ENCODE results near the gene NANOS2.
"Not testable (repeated sequence)": the region's sequence is repeated elsewhere in the genome, so short reads cannot be mapped to it uniquely, and the experiment has no call there.

Gene NANOS2

DNA sequence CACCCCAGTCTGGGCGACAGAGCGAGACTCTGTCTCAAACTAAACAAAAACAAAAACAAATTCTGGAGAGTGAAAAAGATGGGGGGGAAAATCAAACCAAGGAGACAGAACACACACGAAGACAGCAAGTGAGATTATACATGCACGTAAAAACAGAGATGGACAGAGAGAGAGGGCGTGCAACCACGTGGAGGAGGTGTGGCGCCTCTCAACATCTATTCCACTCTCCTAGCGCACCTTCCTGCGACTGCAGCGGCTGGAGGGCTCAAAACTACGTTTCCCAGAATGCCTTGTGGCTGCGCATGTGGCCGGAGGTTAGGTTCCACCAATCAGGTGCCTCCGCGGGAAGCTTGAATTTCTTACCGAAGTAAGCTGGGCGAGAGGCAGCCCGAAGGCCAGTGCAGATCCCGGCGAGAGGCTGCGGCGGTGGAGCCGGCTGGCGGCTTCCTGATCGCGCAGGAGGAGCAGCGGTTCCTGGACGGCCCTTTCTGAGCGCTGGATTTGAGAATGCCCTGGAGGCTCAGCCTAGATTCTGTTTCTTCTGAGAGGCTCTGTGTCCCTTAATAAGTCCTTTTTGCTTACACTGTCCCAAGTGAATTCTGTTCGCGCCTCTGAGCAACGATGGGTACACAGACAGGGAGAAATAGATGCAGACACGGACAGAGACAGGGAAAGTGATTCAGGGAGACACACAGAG, 13.1 kb upstream of the NANOS2 start:
- peak; percentile 93 for DNase-seq

DNA sequence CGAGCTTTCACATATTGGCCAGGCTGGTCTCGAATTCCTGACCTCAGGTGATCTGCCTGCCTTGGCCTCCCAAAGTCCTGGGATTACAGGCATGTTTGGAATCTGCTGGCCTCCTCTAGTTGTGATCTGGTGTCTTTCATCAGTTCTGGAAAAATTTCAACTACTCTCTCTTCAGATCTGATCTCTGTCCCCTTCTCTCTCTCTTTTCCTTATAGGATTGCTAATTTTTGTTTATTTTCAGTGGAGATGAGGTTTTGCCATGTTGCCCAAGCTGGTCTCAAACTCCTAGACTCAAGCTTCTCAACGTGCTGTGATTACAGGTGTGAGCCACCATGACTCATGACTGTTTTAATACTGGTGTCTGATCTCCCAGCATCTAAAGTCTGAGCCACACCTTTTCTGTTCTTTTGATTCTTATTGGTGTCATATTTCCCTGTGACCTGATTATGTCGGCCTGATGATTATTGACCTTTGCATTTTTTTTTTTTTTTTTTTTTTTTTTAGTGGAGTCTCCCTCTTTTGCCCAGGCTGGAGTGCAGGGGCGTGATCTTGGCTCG, 10.4 kb upstream of the NANOS2 start:
- DNase-seq: no peak

DNA sequence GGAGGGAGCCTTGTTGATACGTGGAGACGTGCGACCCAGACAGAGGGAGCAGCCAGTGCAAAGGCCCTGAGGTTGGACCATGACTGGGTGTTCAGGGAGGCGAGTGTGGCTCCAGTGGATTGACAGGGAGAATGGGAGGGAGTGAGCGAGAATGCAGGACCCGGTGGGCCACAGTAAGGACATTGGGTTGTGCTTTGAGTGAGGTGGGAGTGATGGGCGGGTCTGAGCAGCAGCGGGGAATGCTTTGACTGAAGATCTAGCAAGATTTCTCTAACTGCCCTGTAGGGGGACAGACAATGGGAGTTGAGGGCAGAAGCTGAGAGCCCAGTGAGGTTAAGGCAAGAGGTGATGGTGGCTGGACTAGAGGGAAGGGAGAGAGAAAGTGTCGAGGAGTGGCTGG, 7.7 kb upstream of the NANOS2 start:
- no peak for DNase-seq

- no peak for DNase-seq
Observed at GRCh38 chr19:45920458-45920857, 5.9 kb upstream of the NANOS2 start.

- DNase-seq: no peak
Observed at GRCh38 chr19:45919678-45920077, 5.1 kb upstream of the NANOS2 start.

- no peak for DNase-seq
Observed at GRCh38 chr19:45918721-45919120, 4.1 kb upstream of the NANOS2 start.

- no peak for DNase-seq
Observed at GRCh38 chr19:45917421-45918091, 3.0 kb upstream of the NANOS2 start.

DNA sequence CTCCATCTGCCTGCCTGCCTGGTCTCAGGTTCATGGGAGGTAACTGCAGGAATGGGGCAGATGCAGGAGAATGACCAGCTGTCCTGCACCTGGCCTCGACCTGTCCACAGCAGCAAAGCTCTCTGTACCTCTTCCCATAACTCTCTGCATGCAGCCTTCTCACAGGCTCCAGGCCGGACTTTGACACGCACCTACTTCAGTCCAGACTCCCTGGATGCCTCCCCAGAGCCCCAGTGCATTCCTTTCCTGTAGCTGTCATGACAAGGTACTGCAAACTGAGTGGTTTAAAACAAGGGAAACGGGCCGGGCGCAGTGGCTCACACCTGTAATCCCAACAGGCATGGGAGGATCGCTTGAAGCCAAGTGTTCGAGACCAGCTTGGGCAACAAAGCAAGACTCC, 3.3 kb downstream of the NANOS2 start:
- DNase-seq: no peak

DNA sequence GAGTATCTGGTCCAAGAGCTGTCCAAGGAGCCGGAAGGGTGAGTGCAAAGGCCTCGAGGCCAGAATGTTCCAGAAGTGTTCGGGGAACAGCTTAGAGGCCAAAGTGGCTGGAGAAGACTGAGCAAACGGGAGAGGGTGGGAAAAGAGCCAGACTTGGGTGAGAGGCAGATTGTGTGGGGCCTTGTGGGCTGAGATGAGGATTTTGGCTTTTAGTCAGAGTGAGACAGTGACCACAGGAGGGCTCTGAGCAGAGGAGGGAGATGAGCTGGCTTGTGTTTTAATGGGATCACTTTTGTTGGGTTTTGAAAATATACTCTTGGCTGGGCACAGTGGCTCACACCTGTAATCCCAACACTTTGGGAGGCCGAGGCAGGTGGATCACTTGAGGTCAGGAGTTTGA, 5.6 kb downstream of the NANOS2 start:
- DNase-seq: no peak

- no peak for DNase-seq
Observed at GRCh38 chr19:45906221-45906620, 8.4 kb downstream of the NANOS2 start.

DNA sequence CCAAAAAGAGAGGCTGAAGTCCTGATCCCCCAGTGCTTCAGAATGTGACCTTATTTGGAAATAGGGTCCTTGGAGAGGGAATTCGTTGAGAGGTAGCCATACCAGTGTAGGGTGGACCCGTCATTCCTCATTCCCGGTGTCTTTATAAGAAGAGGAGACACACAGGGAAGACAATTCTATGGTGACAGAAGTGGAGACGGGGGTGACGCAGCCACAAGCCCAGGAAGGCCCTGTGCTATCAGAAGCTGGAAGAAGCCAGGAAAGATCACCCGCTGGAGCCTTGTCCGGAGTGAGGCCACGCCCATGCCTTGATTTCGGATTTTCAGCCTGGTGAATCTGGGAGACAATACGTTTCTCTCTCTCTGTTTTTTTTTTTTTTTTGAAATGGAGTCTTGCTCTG, 9.6 kb downstream of the NANOS2 start:
- no peak for DNase-seq

GRCh38 chr19:45902651-45903625, 11.6 kb downstream of the NANOS2 start:
- DNase-seq: peak; percentile 99

DNA sequence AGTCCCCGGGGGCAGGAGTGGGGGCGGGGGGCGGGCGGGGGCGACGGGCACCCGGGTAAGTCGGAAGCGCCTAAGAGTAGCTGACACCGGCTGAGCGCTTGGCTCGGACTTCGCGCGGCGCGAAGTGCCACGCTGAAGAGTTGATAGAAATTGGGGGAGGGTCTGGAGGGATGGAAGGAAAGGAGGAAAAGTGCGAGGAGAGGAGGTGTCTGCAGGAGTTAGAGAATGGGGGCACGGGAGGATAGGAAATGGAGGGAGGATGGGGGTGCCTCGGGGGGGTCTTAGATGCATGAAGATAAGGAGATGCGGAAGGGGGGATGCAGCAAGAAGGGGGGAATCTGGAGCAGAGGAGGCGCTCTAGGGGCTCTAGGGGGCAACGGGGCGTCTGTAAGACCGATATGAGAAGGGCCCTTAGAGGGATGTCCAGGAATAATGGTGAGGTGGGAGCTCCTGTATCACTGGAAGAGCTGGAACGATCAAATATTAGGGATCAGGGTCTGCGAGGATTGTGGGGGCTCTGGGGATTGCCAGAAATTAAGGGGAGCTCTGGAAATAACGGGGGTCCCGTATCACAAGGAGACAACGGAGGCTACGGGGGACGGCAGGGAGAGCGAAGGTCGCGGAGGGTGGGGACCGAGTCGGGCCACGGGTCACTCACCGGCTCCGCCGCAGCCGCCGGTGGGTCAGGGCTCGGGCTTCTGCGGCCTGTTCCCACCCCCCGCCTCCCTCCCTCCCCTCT, 12.5 kb downstream of the NANOS2 start, which contains the start of gene MYPOP:
Gene MYPOP (minus strand): TSS at position 702 of the 739 bp plus-strand sequence. CDS start 840 bp downstream, outside the sequence.
- no peak for DNase-seq

DNA sequence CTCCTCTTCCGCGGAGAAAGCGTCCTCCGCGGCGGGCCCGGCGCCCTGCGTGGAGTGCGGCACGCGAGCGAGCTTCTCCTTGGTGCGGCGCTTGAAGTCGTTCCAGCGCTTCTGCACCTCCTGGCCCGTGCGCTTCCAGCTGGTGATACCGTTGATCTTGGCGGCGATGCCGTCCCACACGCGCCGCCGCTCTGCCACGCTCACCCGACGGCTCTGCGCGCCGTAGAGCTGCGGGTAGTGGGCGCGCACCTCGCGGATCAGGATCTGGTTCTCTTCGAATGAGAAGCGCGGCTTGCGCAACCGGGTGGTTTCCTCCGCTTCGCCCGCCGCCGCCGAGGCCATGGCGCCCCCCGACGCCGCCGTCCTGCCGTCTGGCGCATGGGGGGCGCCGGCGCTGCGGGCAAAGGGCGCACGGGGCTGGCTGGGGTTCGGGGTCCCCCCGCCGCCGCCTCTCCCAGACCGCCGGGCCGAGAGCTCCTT, 13.1 kb downstream of the NANOS2 start:
- peak; percentile 37 for DNase-seq

DNA sequence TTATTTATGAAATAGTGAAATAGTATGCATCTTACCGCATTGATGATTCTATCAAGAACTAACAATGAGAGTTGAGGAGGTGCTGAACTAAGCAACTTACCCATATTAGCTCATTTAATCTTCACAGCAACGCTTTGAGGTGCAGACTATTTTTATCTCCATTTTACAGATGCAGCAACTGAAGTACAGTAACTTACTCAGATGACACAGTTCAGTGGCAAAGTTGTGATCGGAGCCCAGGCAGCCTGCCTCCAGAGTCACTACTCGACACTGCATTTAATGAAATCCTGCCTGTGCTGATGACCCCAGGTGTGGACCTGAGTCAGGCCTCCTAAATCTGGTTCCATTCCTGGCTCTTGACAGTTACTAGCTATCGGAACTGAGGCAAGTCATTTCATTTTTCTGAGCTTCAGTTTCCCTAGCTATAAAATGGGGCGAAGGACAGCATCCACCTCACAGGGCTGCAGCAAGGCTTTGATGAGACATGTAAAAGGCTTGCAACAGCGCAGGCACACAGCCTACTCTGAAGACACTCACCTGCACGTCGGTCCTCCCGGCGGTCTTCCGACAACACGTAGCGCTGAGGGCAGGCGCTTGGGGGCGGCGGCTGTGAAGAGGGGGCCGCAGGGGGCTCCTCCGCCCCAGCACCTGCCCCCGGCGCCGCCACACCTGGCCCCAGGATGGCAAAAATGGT, 13.7 kb downstream of the NANOS2 start:
- no peak for DNase-seq

DNA sequence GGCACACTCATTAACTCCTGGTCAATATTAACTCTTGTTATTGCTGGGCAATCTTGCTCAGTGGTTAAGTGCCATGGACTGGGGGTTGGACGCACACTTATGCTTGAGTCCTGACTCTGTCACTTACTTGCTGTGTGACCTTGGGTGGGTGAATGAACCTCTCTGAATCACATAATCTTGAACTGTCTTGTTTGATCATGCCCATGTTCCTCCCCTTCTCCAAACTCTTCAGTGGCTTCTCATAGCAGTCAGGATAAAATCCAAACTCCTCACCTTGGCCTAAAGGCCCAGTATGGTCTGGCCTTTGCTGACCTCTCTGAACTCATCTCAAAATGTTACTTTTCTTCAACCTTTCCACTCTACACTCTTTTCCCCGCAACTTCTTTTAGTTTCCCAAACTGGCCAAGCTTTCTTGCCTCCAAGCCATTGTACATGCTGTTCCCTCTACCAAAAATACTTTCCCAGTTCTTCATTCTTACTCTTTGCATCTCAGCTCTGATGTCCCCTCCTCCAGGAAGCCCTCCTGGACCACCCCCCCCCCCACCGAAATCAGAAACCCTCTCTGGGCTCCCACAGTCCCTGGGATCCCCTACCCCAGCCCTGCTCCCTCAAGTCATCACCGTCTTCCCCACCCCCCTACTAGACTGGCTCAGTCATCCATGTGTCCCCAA, 14.5 kb downstream of the NANOS2 start:
- DNase-seq: no peak

GRCh38 chr19:45899253-45899652, 15.3 kb downstream of the NANOS2 start:
- DNase-seq: no peak

- no peak for DNase-seq
Observed at GRCh38 chr19:45897261-45897812, 17.2 kb downstream of the NANOS2 start.

DNA sequence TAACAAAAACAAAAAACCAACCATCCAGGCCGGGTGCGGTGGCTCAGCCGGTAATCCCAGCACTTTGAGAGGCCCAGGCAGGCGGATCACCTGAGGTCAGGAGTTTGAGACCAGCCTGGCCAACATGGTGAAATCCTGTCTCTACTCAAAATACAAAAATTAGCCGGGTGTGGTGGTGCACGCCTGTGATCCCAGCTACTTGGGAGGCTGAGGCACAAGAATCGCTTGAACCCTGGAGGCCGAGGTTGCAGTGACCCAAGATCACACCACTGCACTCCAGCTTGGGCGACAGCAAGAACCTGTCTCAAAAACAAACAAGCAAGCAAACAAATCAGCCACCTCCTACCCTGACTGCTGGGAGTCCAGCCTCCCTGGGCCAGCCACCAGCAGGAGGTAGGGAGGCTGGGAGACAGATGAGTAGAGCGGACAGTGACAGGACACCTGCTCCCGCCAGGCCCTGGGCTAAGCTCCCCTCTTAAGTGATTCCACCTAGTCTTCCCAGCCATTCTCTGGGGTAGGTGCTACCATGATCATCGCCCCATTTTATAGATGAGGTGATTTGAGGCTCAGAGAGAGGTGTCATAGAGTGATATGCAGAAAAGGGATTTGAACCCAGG, 18.5 kb downstream of the NANOS2 start:
- not testable (repeated sequence) for DNase-seq

GRCh38 chr19:45895519-45895972, 19.0 kb downstream of the NANOS2 start:
- DNase-seq: no peak
